WTC11 (cell line): Measurements from ENCODE around the gene LPCAT3.
A peak's percentile ranks its signal among the peaks of the same experiment; 100 is the strongest.

Experiments
- AFF4 ChIP-seq: sonication (generic); formaldehyde crosslinking; IDR thresholded peaks from 2 replicates; pipeline ENCODE4 v1.8.1; 2023; ENCODE audit warnings: mild to moderate bottlenecking, missing genetic modification reagents, borderline replicate concordance
- ATF1 ChIP-seq: sonication (generic); formaldehyde crosslinking; IDR thresholded peaks from 2 replicates; pipeline ENCODE4 v1.8.1; 2023; ENCODE audit warnings: mild to moderate bottlenecking, moderate library complexity, missing genetic modification reagents
- CREB1 ChIP-seq: sonication (generic); formaldehyde crosslinking; IDR thresholded peaks from 2 replicates; pipeline ENCODE4 v1.8.0; 2023; ENCODE audit warnings: mild to moderate bottlenecking, missing genetic modification reagents
- CTCF ChIP-seq: fragments of 200-600 bp; IDR thresholded peaks from 2 replicates; pipeline ENCODE4 v1.8.0; 2022; ENCODE audit warnings: antibody characterized with exemption
- MAX ChIP-seq: sonication (generic); formaldehyde crosslinking; IDR thresholded peaks from 2 replicates; pipeline ENCODE4 v1.8.0; 2022; ENCODE audit warnings: mild to moderate bottlenecking, missing genetic modification reagents
- PREB ChIP-seq: sonication (generic); formaldehyde crosslinking; IDR thresholded peaks from 2 replicates; pipeline ENCODE4 v1.8.1; 2022; ENCODE audit warnings: mild to moderate bottlenecking, missing genetic modification reagents, moderate library complexity, borderline replicate concordance
- ZNF121 ChIP-seq: sonication (generic); formaldehyde crosslinking; IDR thresholded peaks from 2 replicates; pipeline ENCODE4 v1.8.0; 2023; ENCODE audit warnings: missing genetic modification reagents

- TF ChIP-seq CTCF (no peak), AFF4 (CRISPR knock-in tag) (no peak), MAX (CRISPR knock-in tag) (peak; percentile 9; the same call in 1 of the 2 replicates), ATF1 (CRISPR knock-in tag) (no peak), CREB1 (CRISPR knock-in tag) (no peak), PREB (CRISPR knock-in tag) (no peak), ZNF121 (CRISPR knock-in tag) (no peak)
Observed at GRCh38 chr12:6946033-6946919, 72.0 kb downstream of the LPCAT3 start.
